Smooth muscle cell of trachea (primary cell): Measurements from ENCODE around the gene DDAH1. TPM values are rescaled to one million over a fixed set of nuclear protein-coding genes. Genes with fewer than 3 reads are reported as not detected.

Experiments
- total RNA-seq: library from RNA; depleted of rRNA; stranded (reverse); fragments of >200 nt; gene quantifications from 2 replicates; pipeline ENCODE4 v1.2.1, GENCODE V29; 2014

Gene DDAH1
- 31.3 and 31.4 TPM in 2 replicates for total RNA-seq

DNA sequence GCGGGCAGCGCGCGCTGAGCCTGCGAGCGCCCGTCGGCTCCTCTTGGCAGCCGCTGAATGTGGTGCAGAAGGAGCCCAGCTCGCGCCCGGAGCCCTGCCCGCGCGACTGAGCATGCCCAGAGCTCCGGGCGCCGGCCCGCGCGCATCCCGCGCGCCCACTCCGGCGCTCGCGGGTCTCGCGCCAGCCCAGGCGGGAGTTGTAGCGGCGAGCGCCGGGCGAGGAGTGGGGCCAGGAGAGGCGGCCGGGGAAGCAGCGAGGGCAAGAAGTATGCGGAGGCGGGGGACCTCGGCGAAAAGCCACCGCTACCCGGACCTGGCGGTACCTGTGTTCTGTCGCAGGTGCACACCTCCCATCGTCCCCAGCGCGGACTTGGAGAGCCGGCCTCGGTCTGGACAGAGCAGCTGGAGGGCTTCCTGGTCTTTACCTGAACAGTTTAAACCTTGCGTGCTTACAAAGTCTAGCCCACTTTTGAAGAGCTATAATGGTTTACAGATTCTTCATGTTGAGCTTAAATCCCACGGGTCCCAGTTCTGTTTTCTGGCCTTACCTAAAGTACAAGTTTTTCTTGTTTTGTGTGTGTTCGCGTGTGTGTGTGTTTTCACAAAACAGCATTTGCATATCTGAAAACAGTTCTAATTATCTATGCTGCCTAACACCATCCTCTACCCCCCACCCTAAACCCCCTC, at the start of gene DDAH1:
TSS of gene DDAH1 (minus strand) at position 61 of the 687 bp plus-strand sequence. CDS start 114 bp downstream, outside the sequence.

DNA sequence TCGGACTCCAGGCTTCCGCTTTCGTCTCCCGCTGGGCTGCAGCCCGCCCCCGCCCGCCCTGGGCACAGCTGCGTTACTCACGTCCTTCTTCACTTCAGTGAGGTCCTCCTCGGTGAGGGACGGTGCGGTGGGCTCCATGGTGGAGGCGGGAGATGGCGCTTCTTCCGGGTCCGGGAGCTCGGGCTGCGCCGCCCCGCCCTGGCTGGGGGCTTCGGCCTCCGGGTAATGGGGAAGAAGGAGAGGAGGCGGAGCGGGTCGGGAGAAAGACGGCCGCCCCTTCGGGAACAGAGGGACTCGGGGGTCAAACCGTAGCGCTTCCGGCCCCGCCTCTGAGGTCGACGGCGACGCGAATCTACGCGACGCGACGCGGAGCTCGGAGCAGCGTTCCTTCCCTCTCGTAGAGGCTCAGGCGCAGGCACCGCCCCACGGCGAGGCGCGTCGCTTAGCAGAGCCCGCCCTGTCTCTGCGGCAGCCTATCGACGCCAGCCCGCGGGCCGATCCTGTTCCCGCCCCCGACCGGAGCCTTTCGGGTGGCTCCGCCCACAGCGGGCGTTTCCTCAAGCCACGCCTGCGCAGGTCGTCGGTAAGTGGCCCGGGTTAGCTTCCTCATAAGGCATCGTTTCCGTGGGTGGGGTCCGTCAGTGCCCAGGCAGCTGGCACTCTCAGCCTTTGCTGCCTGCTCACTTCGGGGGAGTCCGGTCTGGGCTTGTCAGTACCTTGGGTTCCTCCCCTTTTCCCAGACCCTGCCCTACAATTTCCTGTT, 188.6 kb downstream of the DDAH1 start, which contains the start of gene BCL10:
TSS of gene BCL10 (minus strand) at position 418 of the 763 bp plus-strand sequence. CDS start at position 138, 280 bp downstream.

Other genes starting within 250 kb of the DDAH1 start
- gene C1orf52, start 205.5 kb downstream of the DDAH1 start, total RNA-seq = 11.3 and 15.5 TPM in 2 replicates
- 19.5 and 27.2 TPM in 2 replicates for gene BCL10, start 188.5 kb downstream of the DDAH1 start, total RNA-seq
- 47.6 and 55.3 TPM in 2 replicates for gene CCN1, start 115.6 kb upstream of the DDAH1 start, total RNA-seq
- 9.9 and 11.9 TPM in 2 replicates for gene ZNHIT6, start 243.3 kb upstream of the DDAH1 start, total RNA-seq